Transverse colon (tissue), 4 donors: Measurements from ENCODE around the gene CAPN12. TPM values are rescaled to one million over a fixed set of nuclear protein-coding genes. Genes with fewer than 3 reads are reported as not detected.

Source experiments
- DNase-seq: peaks from one replicate; pipeline ENCODE4 v3.0.0-alpha.2; 2019
- H3K27ac ChIP-seq, 4 donors: fragments of 200-600 bp; sonication (generic); 2 replicates each; pipeline ENCODE4 v1.5.1; 2016 to 2018; ENCODE audit warnings: inconsistent platforms in 4 of 4
- H3K27me3 ChIP-seq: fragments of 200-600 bp; sonication (generic); 2 replicates; pipeline ENCODE4 v1.5.1; 2017; ENCODE audit warnings: inconsistent platforms
- H3K36me3 ChIP-seq, 4 donors: fragments of 200-600 bp; sonication (generic); 2 replicates each; pipeline ENCODE4 v1.5.1; 2017 to 2019; ENCODE audit warnings: inconsistent platforms in 4 of 4
- H3K4me1 ChIP-seq, 4 donors: fragments of 200-600 bp; sonication (generic); 2 replicates each; pipeline ENCODE4 v1.5.1; 2017 to 2020; ENCODE audit warnings: inconsistent platforms in 4 of 4
- H3K4me3 ChIP-seq, 4 donors: fragments of 200-600 bp; sonication (generic); 1 replicate in 1 of 4; 2 replicates in 3 of 4; pipeline versions ENCODE4 v1.5.1 to v1.6.1; 2017 to 2019; ENCODE audit warnings: inconsistent platforms in 4 of 4
- H3K9me3 ChIP-seq, 2 donors: fragments of 200-600 bp; sonication (generic); 2 replicates each; pipeline ENCODE4 v1.5.1; 2017 to 2019; ENCODE audit warnings: inconsistent platforms in 2 of 2
- CTCF ChIP-seq, 5 experiments: fragments of 200-600 bp in 3 of 5; fragments of 450-650 bp in 2 of 5; sonication (generic) in 3 of 5; IDR thresholded peaks; 1 replicate in 2 of 5; 2 replicates in 3 of 5; pipeline ENCODE4 v1.5.1; 2016 to 2017; ENCODE audit warnings: antibody characterized with exemption in 5 of 5, inconsistent platforms in 3 of 5, mild to moderate bottlenecking in 2 of 5, moderate library complexity in 1 of 5
- EP300 ChIP-seq: sonication (generic); formaldehyde crosslinking; IDR thresholded peaks from one replicate; pipeline ENCODE4 v1.6.1; 2017; ENCODE audit warnings: antibody characterized with exemption, low read depth
- POLR2A ChIP-seq: fragments of 450-650 bp; IDR thresholded peaks from one replicate; pipeline ENCODE4 v1.6.1; 2016; ENCODE audit warnings: antibody characterized with exemption, mild to moderate bottlenecking, moderate library complexity
- POLR2AphosphoS5 ChIP-seq, 3 donors: sonication (generic); formaldehyde crosslinking; IDR thresholded peaks; one replicate each; pipeline ENCODE4 v1.6.1; 2016; ENCODE audit warnings: antibody characterized with exemption in 3 of 3
- WGBS, 2 donors: methylation state at CpG; one replicate each; pipeline ENCODE4 v1.1.5; 2018; ENCODE audit warnings: low coverage in 1 of 2; 5-methylcytosine and 5-hydroxymethylcytosine counted together
- in situ Hi-C, 4 donors: fragments of 200-750 bp; cut with MboI; loops; one replicate each; pipeline versions ENCODE4 v1.15.0 to v1.15.1; 2017; ENCODE audit warnings: low sequenced_read_pairs in 3 of 4, low pct_ligation_motif_present in 1 of 4, low pct_unique_long_range_greater_than_20kb in 1 of 4
- intact Hi-C: fragments of 100-400 bp; cut with DNase I; formaldehyde crosslinking; loops from one replicate; pipeline ENCODE4 v1.15.1; 2023; ENCODE audit warnings: low total_unique reads
- total RNA-seq, 4 donors: library from RNA; depleted of rRNA; stranded (reverse); fragments of >200 nt; gene quantifications; one replicate each; pipeline ENCODE4 v1.1.0, GENCODE V29; 2016

Gene CAPN12
- total RNA-seq, 4 donors from 2014 or later = 2.6 to 44.8 (median 14.4) TPM; not detected in 1

- in situ Hi-C loops (no loop called here), intact Hi-C loops (no loop called here)
- Histone ChIP-seq H3K27ac (peak overlapping the region; percentile 87 to 94 (median 92)), H3K9me3 (no peaks in the 10 kb centered on the region), H3K4me1 (peaks cover 15 to 70% (median 61%) of the 10 kb centered on the region in 4 donors), H3K36me3 (peaks cover 0 to 21% (median 6%) of the 10 kb centered on the region in 4 donors), H3K27me3 (no peaks in the 10 kb centered on the region), H3K4me3 (no peak overlapping the region)
- 86 to 92% methylated on average over 1 to 20 of the region's 22 CpGs for WGBS, 2 donors
- no peak for DNase-seq
- no peak for TF ChIP-seq POLR2A
- no peak for TF ChIP-seq CTCF (IDR thresholded peaks at IDR 0.05)
- no peak for TF ChIP-seq POLR2AphosphoS5 (IDR thresholded peaks at IDR 0.05)
- TF ChIP-seq EP300 = no peak
Observed at GRCh38 chr19:38700350-38700901, 43.8 kb downstream of the CAPN12 start.

GRCh38 chr19:38699647-38700349 is 44.5 kb downstream of the CAPN12 start:
- Histone ChIP-seq H3K4me3 (no peak overlapping the region), H3K36me3 (peaks cover 0 to 15% (median 3%) of the 10 kb centered on the region in 4 donors), H3K9me3 (no peaks in the 10 kb centered on the region), H3K27ac (peak overlapping the region; percentile 87 to 94 (median 92)), H3K4me1 (peaks cover 22 to 76% (median 67%) of the 10 kb centered on the region in 4 donors), H3K27me3 (no peaks in the 10 kb centered on the region)
- DNase-seq = no peak
- TF ChIP-seq POLR2A (no peak), EP300 (no peak), CTCF (IDR thresholded peaks at IDR 0.05) (no peak)
- in situ Hi-C loops = no loop called here
- WGBS, 2 donors = 85 to 90% methylated on average over 6 to 18 of the region's 18 CpGs
- intact Hi-C loops = no loop called here

GRCh38 chr19:38699027-38699346 is 45.3 kb downstream of the CAPN12 start:
- intact Hi-C loops (no loop called here), in situ Hi-C loops (no loop called here)
- Histone ChIP-seq H3K27ac (peak overlapping the region; percentile 87 to 94 (median 92)), H3K36me3 (peaks cover 0 to 8% (median 0%) of the 10 kb centered on the region in 4 donors), H3K9me3 (no peaks in the 10 kb centered on the region), H3K4me3 (no peak overlapping the region), H3K4me1 (peaks cover 30 to 84% (median 75%) of the 10 kb centered on the region in 4 donors), H3K27me3 (no peaks in the 10 kb centered on the region)
- WGBS, 2 donors = 93% methylated on average over 7 of the region's 7 CpGs; no CpG with 5 or more reads in 1 of the 2 donors
- DNase-seq = no peak
- TF ChIP-seq POLR2A = no peak
- no peak for TF ChIP-seq EP300
- TF ChIP-seq POLR2AphosphoS5 (IDR thresholded peaks at IDR 0.05) = no peak
- no peak for TF ChIP-seq CTCF (IDR thresholded peaks at IDR 0.05)

- Histone ChIP-seq H3K4me1 (peaks cover 35 to 90% (median 81%) of the 10 kb centered on the region in 4 donors), H3K4me3 (no peak overlapping the region)
Observed at GRCh38 chr19:38698225-38699026, 45.8 kb downstream of the CAPN12 start.

More at GRCh38 chr19:38698225-38699026, 45.8 kb downstream of the CAPN12 start:
- no peaks in the 10 kb centered on the region for H3K9me3 ChIP-seq
- no peaks in the 10 kb centered on the region for H3K27me3 ChIP-seq
- DNase-seq = no peak
- 84 to 89% methylated on average over 6 to 21 of the region's 22 CpGs for WGBS, 2 donors
- in situ Hi-C loops (no loop called here), intact Hi-C loops (no loop called here)
- H3K36me3 ChIP-seq = peaks cover 0 to 8% (median 0%) of the 10 kb centered on the region in 4 donors
- H3K27ac ChIP-seq = peak overlapping the region; percentile 87 to 94 (median 92)
- TF ChIP-seq POLR2A (no peak), EP300 (no peak), CTCF (IDR thresholded peaks at IDR 0.05) (no peak), POLR2AphosphoS5 (IDR thresholded peaks at IDR 0.05) (no peak)
